WTC11 (cell line): ENCODE data around the gene TTLL5. TPM values are rescaled to one million over a fixed set of nuclear protein-coding genes. Genes with fewer than 3 reads are reported as not detected.

Source experiments
- ATAC-seq: fragments of 200-7000 bp; cut with Tn5 transposase; 2 replicates; pipeline ENCODE4 v1.10.0; 2021; ENCODE audit warnings: mild to moderate bottlenecking, moderate library complexity
- CTCF ChIA-PET: fragments of 300-600 bp; sonication (Branson Sonifier 250); formaldehyde crosslinking; loops from one replicate; lab custom pipeline; 2021; ENCODE audit warnings: antibody characterized with exemption; lab: Charles Lee
- POLR2A ChIA-PET: fragments of 350-600 bp; sonication (Branson Sonifier 250); formaldehyde crosslinking; loops from one replicate; lab custom pipeline; 2021; ENCODE audit warnings: antibody characterized with exemption; lab: Charles Lee
- DNase-seq: peaks from one replicate; pipeline ENCODE4 v3.0.0; 2021; ENCODE audit warnings: low spot score
- H3K27ac Mint-ChIP-seq: 2 replicates; pipeline ENCODE4 v1.8.0; 2021; ENCODE audit warnings: mixed read lengths
- H3K27me3 Mint-ChIP-seq: 2 replicates; pipeline ENCODE4 v1.8.0; 2021; ENCODE audit warnings: low read depth, mild to moderate bottlenecking, moderate library complexity, mixed read lengths
- H3K36me3 Mint-ChIP-seq: 2 replicates; pipeline ENCODE4 v1.8.0; 2021; ENCODE audit warnings: mixed read lengths
- H3K4me1 Mint-ChIP-seq: 2 replicates; pipeline ENCODE4 v1.8.0; 2022; ENCODE audit warnings: mixed read lengths
- H3K4me3 Mint-ChIP-seq: 2 replicates; pipeline ENCODE4 v1.8.0; 2021; ENCODE audit warnings: mild to moderate bottlenecking, moderate library complexity, mixed read lengths
- H3K9me3 Mint-ChIP-seq: 2 replicates; pipeline ENCODE4 v1.8.0; 2021; ENCODE audit warnings: mixed read lengths
- ATF2 ChIP-seq: sonication (generic); formaldehyde crosslinking; IDR thresholded peaks from 2 replicates; pipeline ENCODE4 v1.8.1; 2022; ENCODE audit warnings: low read depth, missing genetic modification reagents, borderline replicate concordance
- CBFB ChIP-seq: sonication (generic); formaldehyde crosslinking; IDR thresholded peaks from 2 replicates; pipeline ENCODE4 v1.8.1; 2022; ENCODE audit warnings: mild to moderate bottlenecking, low read depth, missing genetic modification reagents
- CDX4 ChIP-seq: fragments of 250-450 bp; sonication (Bioruptor Pico); IDR thresholded peaks from 2 replicates; pipeline ENCODE4 v1.9.0; 2021; ENCODE audit warnings: moderate library complexity, mild to moderate bottlenecking, inconsistent platforms, borderline replicate concordance
- CREM ChIP-seq: sonication (generic); formaldehyde crosslinking; IDR thresholded peaks from 2 replicates; pipeline ENCODE4 v1.8.1; 2022; ENCODE audit warnings: mild to moderate bottlenecking, missing genetic modification reagents, moderate library complexity
- E2F4 ChIP-seq: sonication (generic); formaldehyde crosslinking; IDR thresholded peaks from 2 replicates; pipeline ENCODE4 v1.8.1; 2022; ENCODE audit warnings: low read depth, mild to moderate bottlenecking, moderate library complexity, missing genetic modification reagents, borderline replicate concordance
- EMX1 ChIP-seq: fragments of 250-450 bp; sonication (Bioruptor Pico); IDR thresholded peaks from 2 replicates; pipeline ENCODE4 v1.8.0; 2021; ENCODE audit warnings: mild to moderate bottlenecking
- ETV6 ChIP-seq: sonication (generic); formaldehyde crosslinking; IDR thresholded peaks from 2 replicates; pipeline ENCODE4 v1.8.1; 2022; ENCODE audit warnings: mild to moderate bottlenecking, missing genetic modification reagents
- FOXK1 ChIP-seq: sonication (generic); formaldehyde crosslinking; IDR thresholded peaks from 2 replicates; pipeline ENCODE4 v1.8.0; 2022; ENCODE audit warnings: mild to moderate bottlenecking, moderate library complexity, missing genetic modification reagents
- FOXP1 ChIP-seq: sonication (generic); formaldehyde crosslinking; IDR thresholded peaks from 2 replicates; pipeline ENCODE4 v1.8.0; 2022; ENCODE audit warnings: missing genetic modification reagents, mild to moderate bottlenecking, moderate library complexity, borderline replicate concordance
- FOXP4 ChIP-seq: sonication (generic); formaldehyde crosslinking; IDR thresholded peaks from 2 replicates; pipeline ENCODE4 v1.8.0; 2022; ENCODE audit warnings: mild to moderate bottlenecking, missing genetic modification reagents
- MXD4 ChIP-seq: fragments of 250-450 bp; sonication (Bioruptor Pico); IDR thresholded peaks from 2 replicates; pipeline ENCODE4 v1.8.0; 2021; ENCODE audit warnings: mild to moderate bottlenecking, moderate library complexity, borderline replicate concordance
- NFYB ChIP-seq: sonication (generic); formaldehyde crosslinking; conservative IDR thresholded peaks from 2 replicates; pipeline ENCODE4 v1.8.0; 2022; ENCODE audit warnings: low read depth, missing genetic modification reagents
- NR1H2 ChIP-seq: sonication (generic); formaldehyde crosslinking; IDR thresholded peaks from 2 replicates; pipeline ENCODE4 v1.9.0; 2021; ENCODE audit warnings: mild to moderate bottlenecking, moderate library complexity, missing genetic modification reagents
- NR2C2 ChIP-seq: sonication (generic); formaldehyde crosslinking; IDR thresholded peaks from 2 replicates; pipeline ENCODE4 v1.8.0; 2022; ENCODE audit warnings: mild to moderate bottlenecking, missing genetic modification reagents
- SMAD3 ChIP-seq: sonication (generic); formaldehyde crosslinking; IDR thresholded peaks from 2 replicates; pipeline ENCODE4 v1.8.0; 2022; ENCODE audit warnings: missing genetic modification reagents, mild to moderate bottlenecking, borderline replicate concordance
- TEAD1 ChIP-seq: sonication (generic); formaldehyde crosslinking; IDR thresholded peaks from 2 replicates; pipeline ENCODE4 v1.8.0; 2022; ENCODE audit warnings: mild to moderate bottlenecking, missing genetic modification reagents
- ZMAT4 ChIP-seq: fragments of 250-450 bp; sonication (Bioruptor Pico); IDR thresholded peaks from 2 replicates; pipeline ENCODE4 v1.9.0; 2021; ENCODE audit warnings: mild to moderate bottlenecking
- ZNF138 ChIP-seq: sonication (generic); formaldehyde crosslinking; conservative IDR thresholded peaks from 2 replicates; pipeline ENCODE4 v1.8.1; 2022; ENCODE audit warnings: mild to moderate bottlenecking, moderate library complexity, missing genetic modification reagents
- ZNF219 ChIP-seq: sonication (generic); formaldehyde crosslinking; IDR thresholded peaks from 2 replicates; pipeline ENCODE4 v1.8.0; 2023; ENCODE audit warnings: missing genetic modification reagents, mild to moderate bottlenecking, borderline replicate concordance
- ZNF281 ChIP-seq: sonication (generic); formaldehyde crosslinking; IDR thresholded peaks from 2 replicates; pipeline ENCODE4 v1.8.0; 2023; ENCODE audit warnings: mild to moderate bottlenecking, missing genetic modification reagents
- ZNF532 ChIP-seq: fragments of 250-450 bp; sonication (Bioruptor Pico); IDR thresholded peaks from 2 replicates; pipeline ENCODE4 v1.9.0; 2021; ENCODE audit warnings: mild to moderate bottlenecking, borderline replicate concordance
- total RNA-seq: library from RNA; stranded (reverse); gene quantifications from 3 replicates; pipeline ENCODE4 v1.2.3, GENCODE V29; 2021

TTLL5 gene
- total RNA-seq, 1 experiment from 2014 or later: 39.6 TPM

GRCh38 chr14:75793806-75794205 is 132.8 kb downstream of the TTLL5 start (continued):
- no peak for TF ChIP-seq ZNF281 (CRISPR knock-in tag)
- TF ChIP-seq ZNF138: no peak
- no peak for TF ChIP-seq CDX4 (CRISPR knock-in tag)
- no peak for TF ChIP-seq ETV6 (CRISPR knock-in tag)
- no peak for TF ChIP-seq TEAD1 (CRISPR knock-in tag)
- no peak for TF ChIP-seq FOXK1 (CRISPR knock-in tag)
- TF ChIP-seq ATF2: no peak
- TF ChIP-seq E2F4 (CRISPR knock-in tag): no peak
- TF ChIP-seq FOXP1 (CRISPR knock-in tag): no peak

GRCh38 chr14:75794615-75795038 is 133.6 kb downstream of the TTLL5 start:
- no peak overlapping the region for H3K27ac Mint-ChIP-seq
- peak; percentile 69 for ATAC-seq
- H3K36me3 Mint-ChIP-seq: peaks cover 15% of the 10 kb centered on the region
- POLR2A ChIA-PET: no interaction called here
- no peak for DNase-seq
- no peak overlapping the region for H3K4me3 Mint-ChIP-seq
- no peaks in the 10 kb centered on the region for H3K27me3 Mint-ChIP-seq
- TF ChIP-seq SMAD3 (CRISPR knock-in tag) (no peak), CBFB (no peak), ZNF532 (CRISPR knock-in tag) (no peak), EMX1 (CRISPR knock-in tag) (no peak), CREM (CRISPR knock-in tag) (no peak), NR2C2 (CRISPR knock-in tag) (no peak), NR1H2 (no peak), FOXP4 (CRISPR knock-in tag) (no peak), ZMAT4 (CRISPR knock-in tag) (no peak), MXD4 (CRISPR knock-in tag) (no peak), ZNF138 (no peak), ZNF219 (CRISPR knock-in tag) (no peak), NFYB (CRISPR knock-in tag) (no peak)
- H3K4me1 Mint-ChIP-seq: peaks cover 10% of the 10 kb centered on the region
- CTCF ChIA-PET: interaction anchor here (0.6 to 2.2 kb wide), 16 partner anchors 8 to 262 kb away, joined by 3 to 14 read pairs (median 5); no protein-coding TSS in a partner anchor
- peaks cover 16% of the 10 kb centered on the region for H3K9me3 Mint-ChIP-seq
